ENCODE data around the gene GAL3ST2. TPM values are rescaled to one million over a fixed set of nuclear protein-coding genes. Genes with fewer than 3 reads are reported as not detected.
A peak's percentile ranks its signal among the peaks of the same experiment; 100 is the strongest.
"Not testable (repeated sequence)": the region's sequence is repeated elsewhere in the genome, so short reads cannot be mapped to it uniquely, and the experiment has no call there.

The GAL3ST2 gene
- total RNA-seq, 1 donor from 2014 or later = 0.42 TPM

- H3K4me1 Mint-ChIP-seq (ENCODE audit: low read depth, unreplicated experiment) = no peaks in the 10 kb centered on the region
- H3K4me3 Mint-ChIP-seq (ENCODE audit: unreplicated experiment) = no peak overlapping the region
- DNase-seq = no peak
- H3K27me3 Mint-ChIP-seq (ENCODE audit: unreplicated experiment) = peaks cover 2% of the 10 kb centered on the region
- no peak overlapping the region for H3K27ac Mint-ChIP-seq (ENCODE audit: unreplicated experiment)
- H3K36me3 Mint-ChIP-seq (ENCODE audit: unreplicated experiment) = peaks cover 11% of the 10 kb centered on the region
- peaks cover 5% of the 10 kb centered on the region for H3K9me3 Mint-ChIP-seq (ENCODE audit: unreplicated experiment)
- no peak for TF ChIP-seq CTCF (IDR thresholded peaks at IDR 0.05; ENCODE audit: partially characterized antibody, unreplicated experiment)
Measured at GRCh38 chr2:241788135-241788534, 11.5 kb downstream of the GAL3ST2 start.

- TF ChIP-seq CTCF (IDR thresholded peaks at IDR 0.05; ENCODE audit: partially characterized antibody, unreplicated experiment) = no peak
- DNase-seq = no peak
- Mint-ChIP-seq H3K27ac (ENCODE audit: unreplicated experiment) (no peak overlapping the region), H3K9me3 (ENCODE audit: unreplicated experiment) (peaks cover 5% of the 10 kb centered on the region), H3K36me3 (ENCODE audit: unreplicated experiment) (peaks cover 14% of the 10 kb centered on the region), H3K4me1 (ENCODE audit: low read depth, unreplicated experiment) (no peaks in the 10 kb centered on the region), H3K4me3 (ENCODE audit: unreplicated experiment) (no peak overlapping the region), H3K27me3 (ENCODE audit: unreplicated experiment) (peaks cover 2% of the 10 kb centered on the region)
Measured at GRCh38 chr2:241788572-241788971, 11.9 kb downstream of the GAL3ST2 start.

- H3K4me3 Mint-ChIP-seq (ENCODE audit: unreplicated experiment); H3K27me3 Mint-ChIP-seq (ENCODE audit: unreplicated experiment): not testable (repeated sequence)
Measured at GRCh38 chr2:241791385-241791784, 14.8 kb downstream of the GAL3ST2 start.

GRCh38 chr2:241793385-241793784 is 16.8 kb downstream of the GAL3ST2 start:
- no peak for TF ChIP-seq CTCF (IDR thresholded peaks at IDR 0.05; ENCODE audit: partially characterized antibody, unreplicated experiment)
- peaks cover 16% of the 10 kb centered on the region for H3K36me3 Mint-ChIP-seq (ENCODE audit: unreplicated experiment)
- no peak for DNase-seq
- no peaks in the 10 kb centered on the region for H3K4me1 Mint-ChIP-seq (ENCODE audit: low read depth, unreplicated experiment)
- H3K27me3 Mint-ChIP-seq (ENCODE audit: unreplicated experiment) = peaks cover 2% of the 10 kb centered on the region
- H3K4me3 Mint-ChIP-seq (ENCODE audit: unreplicated experiment) = no peak overlapping the region
- peaks cover 8% of the 10 kb centered on the region for H3K9me3 Mint-ChIP-seq (ENCODE audit: unreplicated experiment)
- no peak overlapping the region for H3K27ac Mint-ChIP-seq (ENCODE audit: unreplicated experiment)

More at GRCh38 chr2:241791385-241791784, 14.8 kb downstream of the GAL3ST2 start:
- DNase-seq; H3K4me1 Mint-ChIP-seq (ENCODE audit: low read depth, unreplicated experiment); H3K9me3 Mint-ChIP-seq (ENCODE audit: unreplicated experiment); H3K27ac Mint-ChIP-seq (ENCODE audit: unreplicated experiment): not testable (repeated sequence)
- H3K36me3 Mint-ChIP-seq (ENCODE audit: unreplicated experiment) = peaks cover 16% of the 10 kb centered on the region

GRCh38 chr2:241794250-241794823 is 17.7 kb downstream of the GAL3ST2 start:
- peaks cover 2% of the 10 kb centered on the region for H3K27me3 Mint-ChIP-seq (ENCODE audit: unreplicated experiment)
- H3K27ac Mint-ChIP-seq (ENCODE audit: unreplicated experiment) = no peak overlapping the region
- H3K4me1 Mint-ChIP-seq (ENCODE audit: low read depth, unreplicated experiment) = no peaks in the 10 kb centered on the region
- DNase-seq = peak; percentile 9
- H3K4me3 Mint-ChIP-seq (ENCODE audit: unreplicated experiment) = no peak overlapping the region
- peaks cover 16% of the 10 kb centered on the region for H3K36me3 Mint-ChIP-seq (ENCODE audit: unreplicated experiment)
- no peak for TF ChIP-seq CTCF (IDR thresholded peaks at IDR 0.05; ENCODE audit: partially characterized antibody, unreplicated experiment)
- peaks cover 8% of the 10 kb centered on the region for H3K9me3 Mint-ChIP-seq (ENCODE audit: unreplicated experiment)
